Activated CD4-positive, alpha-beta T cell treated with anti-CD3 and anti-CD28 coated beads for 24 hours (primary cell): ENCODE data around the gene NKAIN4.
"Not testable (repeated sequence)": the region's sequence is repeated elsewhere in the genome, so short reads cannot be mapped to it uniquely, and the experiment has no call there.

Source experiments
- DNase-seq, 2 donors: peaks; one replicate each; pipeline ENCODE4 v3.0.0-alpha.2; 2020; ENCODE audit warnings: low read depth in 2 of 2

NKAIN4 gene

DNA sequence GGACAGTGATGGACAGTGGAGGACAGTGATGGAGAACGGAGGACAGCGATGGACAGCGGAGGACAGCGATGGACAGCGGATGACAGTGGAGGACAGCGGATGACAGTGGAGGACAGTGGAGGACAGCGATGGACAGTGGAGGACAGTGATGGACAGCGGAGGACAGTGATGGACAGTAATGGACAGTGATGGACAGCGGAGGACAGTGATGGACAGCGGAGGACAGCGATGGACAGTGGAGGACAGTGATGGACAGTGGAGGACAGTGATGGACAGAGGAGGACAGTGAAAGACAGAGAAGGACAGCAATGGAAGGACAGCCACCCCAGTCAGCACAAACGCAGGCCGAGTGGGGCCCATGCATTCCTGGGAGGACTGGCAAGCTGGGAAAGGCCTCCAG lies 3.4 kb upstream of the NKAIN4 start:
- DNase-seq, result no peak

DNA sequence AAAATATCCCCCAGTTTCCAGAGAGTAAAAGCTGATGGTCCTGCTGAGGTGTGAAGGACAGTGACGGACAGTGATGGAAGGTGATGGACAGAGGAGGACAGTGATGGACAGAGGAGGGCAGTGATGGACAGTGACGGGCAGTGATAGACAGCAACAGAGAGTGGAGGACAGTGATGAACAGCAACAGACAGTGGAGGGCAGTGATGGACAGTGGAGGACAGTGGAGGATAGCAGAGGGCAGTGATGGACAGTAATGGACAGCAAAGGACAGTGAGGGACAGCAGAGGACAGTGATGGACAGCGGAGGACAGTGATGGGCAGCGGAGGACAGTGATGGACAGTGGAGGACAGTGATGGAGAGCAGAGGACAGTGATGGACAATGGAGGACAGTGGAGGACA lies 2.7 kb upstream of the NKAIN4 start:
- no peak for DNase-seq

DNA sequence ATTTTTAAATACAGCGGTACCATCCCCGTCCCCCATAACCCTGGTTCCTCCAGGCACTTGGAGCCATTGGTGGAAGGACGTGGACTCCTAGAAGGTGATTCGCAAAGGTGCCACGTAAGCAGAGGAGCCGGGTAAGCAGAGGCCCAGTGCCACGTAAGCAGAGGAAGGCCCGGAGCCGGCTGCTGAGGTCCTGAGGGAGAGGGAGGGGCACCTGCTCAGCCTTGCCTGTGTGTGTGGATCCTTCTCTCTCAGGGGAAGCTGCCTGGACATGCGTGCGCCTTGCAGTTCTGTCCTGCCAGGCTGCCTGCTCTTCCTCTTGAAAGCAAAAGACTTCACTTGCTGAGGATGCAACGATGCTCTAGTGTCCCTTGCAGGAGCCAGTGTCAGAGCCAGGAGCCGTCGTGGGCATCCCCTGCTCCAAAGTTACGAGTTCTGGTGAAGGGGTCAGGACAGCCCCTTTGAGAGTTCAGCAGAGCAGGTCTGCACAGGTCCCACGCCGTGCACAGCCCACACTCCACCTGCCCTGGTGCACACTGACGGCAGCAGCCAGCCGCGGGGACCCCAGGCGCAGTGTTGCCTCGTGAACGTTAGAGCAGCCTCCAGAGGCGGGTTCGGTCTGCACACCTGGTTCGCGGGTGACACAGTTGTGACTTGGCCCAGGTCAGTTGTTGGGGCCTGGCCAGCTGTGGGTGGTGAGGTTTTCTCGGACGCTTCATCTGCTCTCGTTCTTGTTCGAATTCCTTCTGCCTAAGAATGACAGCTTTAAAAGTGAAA lies 1.9 kb upstream of the NKAIN4 start:
- DNase-seq, result no peak

DNA sequence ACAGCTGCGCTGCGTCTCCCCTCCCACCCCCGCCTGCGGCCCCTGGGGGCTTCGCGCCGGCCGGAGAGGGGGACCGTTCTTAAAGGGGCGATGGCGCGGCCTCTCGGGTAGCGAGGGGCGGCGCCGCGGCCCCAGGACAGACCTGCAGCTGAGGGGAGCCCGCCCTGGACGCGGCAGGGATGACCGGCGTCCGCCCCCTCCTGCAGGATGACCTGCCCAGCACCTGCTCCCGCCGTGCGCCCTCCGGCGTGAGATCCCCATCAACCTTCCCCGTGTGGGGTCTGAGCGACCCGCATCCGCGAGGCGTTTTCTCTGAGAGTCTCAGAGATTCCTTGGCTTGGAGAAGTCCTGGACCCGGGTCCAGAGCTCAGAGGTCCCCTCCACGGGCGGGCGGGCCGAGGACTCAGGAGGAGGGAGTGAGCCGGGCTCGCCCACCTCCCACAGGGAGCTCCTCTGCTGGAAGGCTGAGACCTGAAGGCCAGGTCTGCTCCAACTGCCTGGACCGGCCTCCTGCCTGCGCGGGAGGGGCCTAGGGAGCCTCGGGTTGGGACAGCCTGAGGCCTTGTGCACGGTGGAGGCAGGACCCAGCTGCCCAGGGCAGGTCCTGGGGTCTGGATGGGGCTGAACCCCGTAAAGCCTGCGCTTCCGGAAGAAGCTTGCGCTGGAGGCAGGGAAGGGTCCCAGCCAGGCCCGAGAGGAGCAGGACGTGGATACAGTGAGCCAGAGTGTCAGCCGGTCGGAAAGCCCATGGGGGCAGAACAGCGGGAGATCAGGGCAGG lies 532 bp upstream of the NKAIN4 start:
- no peak for DNase-seq

DNA sequence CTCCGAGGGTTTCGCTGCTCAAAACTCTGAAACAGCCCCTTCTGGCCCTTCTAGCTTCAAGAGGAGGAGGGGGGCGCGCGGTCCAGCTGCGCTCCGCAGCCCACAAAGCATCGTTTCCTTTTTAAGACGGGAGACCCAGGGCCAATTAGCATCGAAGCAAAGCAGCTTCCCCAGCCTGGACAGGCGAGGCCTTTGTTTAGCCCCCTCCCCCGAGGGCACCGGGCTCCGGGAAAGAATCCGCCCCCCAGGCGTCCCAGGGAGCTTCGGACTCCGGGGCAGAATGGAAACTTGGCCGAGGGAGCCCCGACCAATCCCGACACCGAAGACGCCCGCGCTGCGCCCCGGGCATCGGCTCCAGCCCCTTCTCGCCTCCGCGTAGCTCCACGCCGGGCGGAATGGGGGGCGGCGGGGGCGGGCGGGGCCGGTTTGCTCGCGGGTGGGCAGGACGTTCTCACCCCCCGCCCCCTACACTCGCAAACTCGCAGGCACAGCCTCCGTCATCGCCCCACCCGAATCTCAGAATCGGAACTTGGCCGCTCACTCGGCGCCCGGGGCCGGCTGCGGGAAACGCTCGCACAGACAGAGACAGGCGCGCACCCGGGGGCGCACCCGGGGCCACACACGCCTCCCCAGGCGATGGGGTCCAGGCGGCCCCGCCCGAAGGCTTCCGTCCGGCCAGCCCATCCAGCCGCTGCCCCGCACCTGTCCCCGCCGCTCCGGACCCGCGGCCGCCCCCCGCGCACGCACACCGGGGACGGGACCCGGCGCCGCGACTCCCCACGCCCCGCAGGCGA lies 628 bp downstream of the NKAIN4 start:
- no peak for DNase-seq

DNA sequence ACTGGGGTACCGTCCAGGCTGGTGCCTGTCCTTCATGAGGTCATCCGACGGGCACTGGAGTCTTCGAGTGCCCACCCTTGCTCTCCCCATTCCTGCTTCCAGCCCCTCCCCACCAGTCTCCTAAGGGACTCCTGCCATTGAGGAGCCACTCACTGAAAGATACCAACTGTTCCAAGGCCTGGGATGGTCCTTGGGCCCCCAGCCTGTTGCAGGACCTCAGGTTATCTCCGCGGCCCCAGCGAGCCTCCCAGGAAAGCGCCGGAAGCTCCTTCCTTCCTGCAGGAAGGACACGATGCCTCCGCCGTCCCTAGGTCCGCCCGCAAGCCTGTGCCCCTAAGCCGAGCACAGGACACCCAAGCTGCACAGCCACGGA lies 1.2 kb downstream of the NKAIN4 start:
- no peak for DNase-seq

DNA sequence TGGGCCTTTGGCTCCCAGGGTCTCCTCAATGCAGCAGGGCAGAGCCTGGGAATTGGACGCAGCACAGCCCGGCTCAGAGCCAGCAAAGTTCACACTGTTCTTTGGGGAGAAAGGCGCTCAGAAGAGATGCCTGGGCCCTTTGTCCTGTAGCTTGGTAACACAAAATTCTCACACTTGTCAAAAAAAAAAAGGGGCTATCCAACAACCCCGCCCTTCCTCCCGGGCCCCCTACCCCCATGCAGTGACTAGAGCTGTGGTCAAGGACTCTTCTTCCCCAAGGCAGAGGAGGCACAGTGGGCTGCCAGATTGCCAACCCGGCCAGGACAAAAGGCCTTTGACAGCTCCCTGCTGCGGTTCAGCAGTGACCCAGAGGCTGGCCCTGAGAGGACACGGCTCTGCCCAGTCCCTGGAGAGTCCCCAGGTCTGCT lies 2.0 kb downstream of the NKAIN4 start:
- DNase-seq, result no peak

DNA sequence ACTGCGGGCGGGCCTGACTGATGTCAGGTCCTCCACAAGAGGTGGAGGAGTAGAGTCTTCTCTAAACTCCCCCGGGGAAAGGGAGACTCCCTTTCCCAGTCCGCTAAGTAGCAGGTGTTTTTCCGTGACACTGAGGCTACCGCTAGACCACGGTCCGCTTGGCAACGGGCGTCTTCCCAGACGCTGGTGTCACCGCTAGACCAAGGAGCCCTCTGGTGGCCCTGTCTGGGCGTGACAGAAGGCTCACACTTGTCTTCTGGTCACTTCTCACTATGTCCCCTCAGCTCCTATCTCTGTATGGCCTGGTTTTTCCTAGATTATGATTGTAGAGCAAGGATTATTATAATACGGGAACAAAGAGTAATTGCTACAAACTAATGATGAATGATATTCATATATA lies 2.9 kb downstream of the NKAIN4 start:
- not testable (repeated sequence) for DNase-seq

DNA sequence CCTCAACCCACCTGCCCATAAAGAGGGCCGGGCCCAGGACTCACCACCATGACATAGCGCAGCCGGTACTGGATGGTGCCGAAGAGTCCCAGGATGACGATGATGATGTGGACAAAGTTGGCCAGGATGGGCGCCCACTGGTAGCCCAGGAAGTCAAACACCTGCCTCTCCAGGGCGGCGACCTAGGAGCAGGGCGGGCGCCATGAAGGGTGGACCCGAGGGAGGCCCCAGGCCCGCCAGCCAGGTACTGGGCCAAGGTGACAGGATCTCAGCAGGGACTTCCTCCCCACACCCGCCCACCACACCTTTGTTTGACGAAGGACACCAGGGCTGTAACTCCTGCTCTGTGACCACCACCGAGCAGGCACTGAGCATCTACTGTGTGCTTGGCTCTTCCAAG lies 4.4 kb downstream of the NKAIN4 start:
- DNase-seq, result no peak

DNA sequence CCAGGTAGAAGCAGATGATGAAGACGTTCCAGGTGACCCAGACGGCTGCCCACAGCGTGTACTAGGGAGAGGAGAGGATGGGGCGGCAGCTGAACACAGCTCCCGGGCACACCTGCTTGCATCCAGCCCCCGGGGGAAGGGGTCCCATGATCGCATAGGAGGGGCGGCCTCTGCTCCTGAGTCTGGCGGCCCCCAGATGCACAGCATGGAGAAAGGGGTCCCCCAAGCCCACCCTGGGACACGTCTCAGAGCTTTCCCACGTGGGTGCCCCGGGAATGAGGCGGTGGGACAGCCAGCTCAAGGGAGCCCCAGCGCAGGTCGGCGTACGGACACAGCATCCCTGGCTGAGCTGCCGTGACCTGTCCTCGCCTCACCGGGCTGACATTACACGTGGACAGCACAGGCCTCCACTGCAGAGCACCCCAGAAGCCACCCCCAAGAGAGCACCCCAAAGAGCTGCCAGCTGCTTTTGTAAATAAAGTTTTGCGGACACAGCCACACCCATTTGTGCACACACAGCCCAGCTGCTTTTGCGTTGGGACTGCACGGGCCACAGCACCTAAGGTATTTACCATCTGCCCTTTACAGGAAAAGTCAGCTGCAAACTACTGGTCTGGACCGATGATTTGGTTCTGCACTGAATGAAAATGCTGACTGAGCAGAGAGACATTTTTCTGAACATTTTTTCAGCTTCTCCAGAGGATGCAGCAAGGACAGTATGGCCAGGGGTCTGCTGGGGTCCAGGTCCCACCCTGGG lies 5.2 kb downstream of the NKAIN4 start:
- no peak for DNase-seq

DNA sequence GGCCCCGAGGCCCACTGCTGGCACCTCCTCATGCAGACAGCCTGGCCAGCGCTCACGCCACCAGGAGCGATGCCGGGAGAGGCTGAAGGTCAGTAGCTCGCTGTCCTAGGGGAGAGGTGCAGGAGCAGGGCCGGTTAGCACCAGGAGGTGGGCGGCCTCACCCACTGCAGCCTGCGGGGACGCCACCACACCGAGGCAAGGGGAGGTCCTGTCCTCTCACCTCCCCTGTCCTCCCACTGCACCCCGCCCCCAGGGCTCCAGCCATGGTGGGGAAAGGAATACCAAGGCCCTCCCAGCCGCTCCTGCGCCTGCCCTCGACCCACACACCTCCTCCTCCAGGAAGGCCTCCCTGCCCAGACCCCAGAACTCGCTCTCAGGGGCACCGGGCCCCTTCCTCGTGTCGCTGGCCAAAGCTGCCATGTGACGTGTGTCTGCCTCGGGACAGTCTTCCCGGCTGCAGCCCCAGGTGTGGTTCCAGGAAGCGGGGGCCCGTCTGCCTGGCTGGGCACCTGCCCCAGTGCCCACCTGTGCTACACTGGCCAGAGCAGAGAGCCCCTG lies 6.5 kb downstream of the NKAIN4 start:
- no peak for DNase-seq

DNA sequence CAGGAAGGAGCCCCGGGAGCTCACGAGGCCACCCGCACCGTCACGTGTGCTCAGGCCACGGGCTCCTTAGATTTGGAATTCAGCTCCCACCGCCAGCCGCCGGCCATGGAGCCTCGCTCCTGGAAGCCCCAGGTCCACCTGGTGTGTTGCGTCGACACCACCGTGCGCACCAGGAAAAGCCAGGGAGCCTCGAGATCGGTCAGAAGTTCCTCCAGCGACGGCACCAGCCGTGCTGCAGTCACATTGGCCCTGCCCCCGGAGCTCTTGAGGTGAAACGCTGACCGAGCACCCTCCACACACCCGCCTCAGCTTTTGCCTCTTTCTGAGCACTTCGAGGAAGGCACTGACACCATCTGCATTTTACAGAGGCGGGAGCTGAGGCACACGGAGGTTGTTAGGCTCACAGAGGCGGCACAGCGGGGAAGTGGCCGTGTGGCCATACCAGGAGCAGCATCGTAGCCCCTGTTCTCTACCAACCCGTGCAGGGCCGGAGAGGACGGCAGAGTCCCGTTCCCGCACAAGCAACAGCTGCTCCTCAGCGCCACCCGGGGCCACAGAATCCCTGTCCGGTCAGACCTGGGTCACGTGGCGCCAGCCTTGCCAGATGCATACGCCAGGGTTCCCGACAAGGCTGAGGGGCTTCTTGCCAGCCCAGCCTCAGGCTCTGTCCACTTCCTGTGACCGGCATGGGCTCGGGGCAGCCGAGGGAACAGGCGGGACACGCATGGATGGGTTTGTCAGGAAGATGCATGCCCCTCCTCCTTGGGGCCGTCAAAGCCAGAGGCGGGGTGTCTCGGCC lies 7.6 kb downstream of the NKAIN4 start:
- no peak for DNase-seq

DNA sequence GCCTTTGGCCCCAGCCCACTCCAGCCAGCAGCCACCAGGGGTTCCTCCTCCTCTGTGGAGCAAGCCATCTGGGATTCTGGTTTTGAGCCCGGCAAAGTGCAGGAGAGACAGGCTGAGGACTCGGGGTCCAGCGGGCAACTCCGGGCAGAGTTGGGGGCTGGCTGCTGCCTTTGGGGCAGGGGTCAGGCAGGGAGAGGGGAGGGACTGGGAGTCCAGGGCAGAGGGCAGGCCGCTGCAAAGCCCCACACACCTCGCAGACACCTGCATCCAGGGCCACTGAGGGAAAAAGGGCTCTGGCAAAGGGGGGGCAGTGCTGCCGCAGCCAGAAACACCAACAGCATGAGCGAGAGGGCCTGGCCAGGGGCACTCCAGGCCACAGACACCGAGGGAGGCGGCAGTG lies 9.8 kb downstream of the NKAIN4 start:
- no peak for DNase-seq

DNA sequence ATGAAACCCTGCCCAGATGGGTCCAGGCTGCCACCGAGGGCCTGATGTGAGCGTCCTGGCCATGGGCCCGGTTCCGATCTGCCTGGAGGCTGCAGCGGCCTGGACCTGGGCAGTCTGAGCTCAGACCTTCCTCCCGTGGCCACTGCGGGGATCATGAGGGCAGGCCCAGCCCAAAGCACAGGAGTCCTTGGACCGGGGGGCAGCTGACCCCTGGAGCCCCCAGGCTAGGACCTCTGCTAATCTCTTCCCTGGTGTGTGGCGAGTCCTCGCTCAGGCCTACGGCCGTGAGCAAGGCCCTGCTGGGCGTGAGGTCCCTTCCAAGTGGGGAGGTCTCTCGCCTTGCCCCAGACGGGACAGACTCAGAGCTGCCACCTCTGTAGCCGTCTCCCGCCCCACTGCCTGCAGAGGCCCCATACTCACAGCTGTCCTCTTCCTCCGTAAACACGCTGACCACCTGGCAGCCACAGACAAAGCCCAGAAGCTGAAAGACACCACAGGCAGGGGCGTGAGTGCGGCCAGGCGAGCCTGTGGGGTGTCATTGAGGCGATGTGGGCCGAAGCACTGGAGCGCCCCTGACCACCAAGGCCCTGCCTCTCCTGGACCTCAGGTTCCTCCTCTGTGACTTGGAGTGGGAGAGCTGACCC lies 10.5 kb downstream of the NKAIN4 start:
- DNase-seq, result no peak

DNA sequence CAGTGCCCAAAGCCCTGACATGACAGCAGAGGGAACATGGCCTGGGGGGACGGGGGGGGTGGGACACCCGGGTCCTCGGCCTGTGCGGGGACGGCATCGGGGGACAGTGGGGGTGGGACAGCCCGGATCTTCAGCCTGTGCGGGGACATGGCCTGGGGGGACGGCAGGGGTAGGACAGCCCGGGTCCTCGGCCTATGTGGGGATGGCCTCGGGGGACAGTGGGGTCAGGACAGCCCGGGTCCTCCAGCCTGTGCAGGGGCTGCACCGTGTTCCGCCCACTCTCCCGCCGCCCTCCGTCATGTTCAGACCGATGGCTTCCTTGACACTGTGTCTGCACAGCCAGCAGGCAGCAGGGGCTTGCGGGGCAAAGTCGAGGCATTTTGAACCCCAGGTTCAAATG lies 11.5 kb downstream of the NKAIN4 start:
- no peak for DNase-seq

DNA sequence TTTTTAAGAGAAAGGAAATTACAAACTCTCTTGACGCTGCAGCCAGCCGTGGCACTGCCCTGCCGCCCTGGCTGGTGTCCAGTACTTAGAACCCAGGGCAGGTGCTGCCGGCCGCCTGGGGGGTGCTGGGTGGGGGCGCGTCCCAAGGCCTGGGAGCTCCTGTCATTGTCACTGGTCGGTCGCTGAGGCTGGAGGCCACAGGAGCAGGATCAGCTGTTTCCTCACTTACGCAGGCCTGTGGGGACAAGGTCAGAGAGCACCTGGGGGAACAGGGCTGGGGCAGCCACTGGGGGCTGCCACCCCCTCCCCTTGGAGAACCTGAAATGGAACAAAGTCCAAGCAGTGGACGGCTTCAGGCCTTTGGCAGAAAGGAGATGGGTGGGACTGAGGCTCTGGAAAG lies 13.0 kb downstream of the NKAIN4 start:
- DNase-seq, result no peak

DNA sequence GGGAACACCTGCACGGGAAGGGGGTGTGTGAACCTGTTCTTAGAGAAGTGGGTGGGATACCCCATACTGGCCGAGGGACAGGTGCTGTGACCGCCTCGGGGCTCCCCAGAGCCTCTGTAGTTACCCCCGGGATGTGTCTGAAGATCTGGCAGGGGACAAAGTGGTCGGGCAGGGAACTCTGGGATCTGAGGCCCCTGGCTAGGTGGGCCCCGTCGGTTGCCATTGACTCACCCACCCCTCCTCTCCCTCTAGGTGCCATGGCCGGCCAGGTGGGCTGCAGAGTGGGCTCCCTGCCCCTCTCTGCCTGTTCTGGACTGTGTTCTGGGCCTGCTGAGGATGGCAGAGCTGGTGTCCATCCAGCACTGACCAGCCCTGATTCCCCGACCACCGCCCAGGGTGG lies 14.3 kb downstream of the NKAIN4 start:
- no peak for DNase-seq

DNA sequence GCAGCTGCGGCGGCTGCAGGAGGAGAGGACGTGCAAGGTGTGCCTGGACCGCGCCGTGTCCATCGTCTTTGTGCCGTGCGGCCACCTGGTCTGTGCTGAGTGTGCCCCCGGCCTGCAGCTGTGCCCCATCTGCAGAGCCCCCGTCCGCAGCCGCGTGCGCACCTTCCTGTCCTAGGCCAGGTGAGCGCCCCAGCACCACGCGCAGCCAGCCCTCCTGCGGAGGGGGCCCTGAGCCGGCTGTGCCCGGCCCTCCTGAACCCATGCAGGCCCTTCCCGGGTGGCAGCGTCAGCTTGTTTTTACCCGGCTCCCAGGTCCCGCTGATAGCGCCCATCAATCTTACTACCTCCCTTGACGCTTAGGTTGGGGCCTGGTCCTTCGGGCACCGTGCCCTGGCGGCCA lies 14.8 kb downstream of the NKAIN4 start:
- no peak for DNase-seq

DNA sequence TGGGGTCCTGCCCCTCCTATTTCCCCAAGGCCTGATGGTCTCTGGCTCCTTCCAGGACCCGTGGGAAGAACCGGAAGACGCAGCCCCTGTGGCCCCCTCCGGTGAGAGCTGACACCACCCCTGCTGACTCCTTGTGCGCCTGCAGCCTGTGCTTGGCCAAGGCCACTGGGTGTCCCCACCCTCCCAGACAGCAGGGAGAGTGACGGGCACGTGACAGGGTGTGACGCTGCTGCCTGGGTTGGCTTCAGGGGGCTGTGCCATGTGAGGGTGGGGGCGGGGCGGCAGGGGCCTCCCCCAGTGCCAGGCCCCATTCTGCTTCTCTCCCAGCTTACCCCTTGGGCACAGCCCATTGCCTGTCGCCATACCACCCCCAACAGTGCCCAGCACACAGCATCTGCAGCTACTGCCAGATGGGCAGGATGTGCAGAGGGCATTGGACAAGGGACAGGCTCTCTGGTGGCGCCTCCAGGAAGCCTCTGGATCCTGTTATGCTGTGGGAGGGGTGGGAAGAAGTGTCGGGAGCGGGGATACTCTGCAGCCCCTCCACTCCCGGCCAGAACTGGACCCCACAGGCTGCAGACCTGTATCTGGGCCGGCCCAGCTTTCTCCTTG lies 15.6 kb downstream of the NKAIN4 start:
- no peak for DNase-seq

DNA sequence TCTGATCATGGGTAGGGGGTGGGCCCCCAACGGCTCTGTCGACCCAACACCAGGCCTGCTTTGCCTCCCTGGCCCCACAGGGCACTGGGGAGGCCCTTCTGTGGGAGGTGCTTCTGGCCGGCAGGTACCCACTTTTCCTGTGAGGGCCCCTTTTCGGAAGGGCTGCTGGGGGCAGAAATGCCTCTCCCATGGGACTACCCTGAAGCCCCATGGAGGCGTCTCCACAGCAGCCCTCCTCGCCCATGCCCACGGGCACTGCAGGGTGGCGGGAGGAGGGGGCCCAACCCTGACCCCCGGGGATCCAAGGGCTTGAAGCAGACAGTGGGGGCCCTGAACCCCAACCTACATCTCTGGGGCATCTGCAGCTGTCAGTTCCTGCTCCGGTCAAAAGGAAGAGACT lies 16.2 kb downstream of the NKAIN4 start:
- DNase-seq, result no peak
